ENCODE data around the gene KCNJ15. TPM values are rescaled to one million over a fixed set of nuclear protein-coding genes. Genes with fewer than 3 reads are reported as not detected.

Gene KCNJ15
- total and polyA plus RNA-seq, 2 experiments from 2014 or later = not detected

- Histone ChIP-seq H3K9me2 (ENCODE audit: insufficient read depth) (peaks cover 4% of the 10 kb centered on the region; the same call in 1 of the 2 replicates), H3F3A (replicated peaks; ENCODE audit: low read depth) (no peaks in the 10 kb centered on the region), H3K4me3 (no peak overlapping the region), H4K20me1 (replicated peaks; ENCODE audit: insufficient read depth) (no peaks in the 10 kb centered on the region), H3K4me2 (no peak overlapping the region), H3K27me3 (ENCODE audit: insufficient read depth) (no peaks in the 10 kb centered on the region), H2AFZ (no peak overlapping the region), H3K27ac (ENCODE audit: low read depth) (no peak overlapping the region), H3K36me3 (ENCODE audit: insufficient read depth) (no peaks in the 10 kb centered on the region), H3K79me2 (replicated peaks; ENCODE audit: insufficient read depth) (no peaks in the 10 kb centered on the region), H3K4me1 (ENCODE audit: insufficient read depth) (no peaks in the 10 kb centered on the region)
- no peak for DNase-seq (ENCODE audit: low spot score)
- Mint-ChIP-seq H3K27me3 (ENCODE audit: insufficient read depth, low read depth, poor library complexity) (peaks cover 6% of the 10 kb centered on the region), H3K9me3 (no peaks in the 10 kb centered on the region), H3K4me3 (no peak overlapping the region), H3K27ac (no peak overlapping the region), H3K4me1 (peaks cover 4% of the 10 kb centered on the region; the same call in 2 of the 3 replicates), H3K36me3 (ENCODE audit: low read depth) (no peaks in the 10 kb centered on the region)
- ATAC-seq = no peak
- TF ChIP-seq CTCF (conservative IDR thresholded peaks at IDR 0.05; ENCODE audit: low read depth in 2 of 2) = no peak
- TF ChIP-seq CREB1 (CRISPR knock-in tag; IDR thresholded peaks at IDR 0.05; ENCODE audit: low read depth) = no peak
- no peak for TF ChIP-seq ZNF462 (CRISPR knock-in tag; IDR thresholded peaks at IDR 0.05)
- no peak for TF ChIP-seq STAT1 (IDR thresholded peaks at IDR 0.05; ENCODE audit: unreplicated experiment)
- no peak for TF ChIP-seq ZNF331 (CRISPR knock-in tag; IDR thresholded peaks at IDR 0.05; ENCODE audit: low read depth)
- no peak for TF ChIP-seq EZH2phosphoT487 (IDR thresholded peaks at IDR 0.05; ENCODE audit: unreplicated experiment)
- TF ChIP-seq ETS1 (IDR thresholded peaks at IDR 0.05) = no peak
- no peak for TF ChIP-seq JUNB (IDR thresholded peaks at IDR 0.05; ENCODE audit: unreplicated experiment)
- TF ChIP-seq POLR2AphosphoS5 (IDR thresholded peaks at IDR 0.05; ENCODE audit: low read depth) = no peak
- TF ChIP-seq ZNF114 (CRISPR knock-in tag; IDR thresholded peaks at IDR 0.05) = no peak
- TF ChIP-seq NANOG (IDR thresholded peaks at IDR 0.05; ENCODE audit: borderline replicate concordance) = no peak
- no peak for TF ChIP-seq REST (IDR thresholded peaks at IDR 0.05; ENCODE audit: unreplicated experiment)
- TF ChIP-seq EZH2 (IDR thresholded peaks at IDR 0.05; ENCODE audit: low read depth, unreplicated experiment) = no peak
Observed at GRCh38 chr21:38261851-38262250, 5.1 kb downstream of the KCNJ15 start.

Measured in GM23338 (cell line).